HepG2 (cell line): ENCODE results near the gene MCRIP2. TPM values are rescaled to one million over a fixed set of nuclear protein-coding genes. Genes with fewer than 3 reads are reported as not detected.
A peak's percentile ranks its signal among the peaks of the same experiment; 100 is the strongest.

Experiments
- BRD4 ChIP-seq: sonication (generic); formaldehyde crosslinking; IDR thresholded peaks from 2 replicates; pipeline ENCODE4 v1.4.0; 2020; ENCODE audit warnings: missing genetic modification reagents
- CREBL2 ChIP-seq: sonication (generic); formaldehyde crosslinking; IDR thresholded peaks from 2 replicates; pipeline ENCODE4 v1.8.1; 2023; ENCODE audit warnings: missing genetic modification reagents, mild to moderate bottlenecking, borderline replicate concordance
- DNMT1 ChIP-seq: sonication (generic); formaldehyde crosslinking; IDR thresholded peaks from 2 replicates; pipeline ENCODE4 v1.5.1; 2020; ENCODE audit warnings: mild to moderate bottlenecking, missing genetic modification reagents
- EEA1 ChIP-seq: sonication (generic); formaldehyde crosslinking; IDR thresholded peaks from 2 replicates; pipeline ENCODE4 v1.5.1; 2020; ENCODE audit warnings: mild to moderate bottlenecking, missing genetic modification reagents, borderline replicate concordance
- ERF ChIP-seq: IDR thresholded peaks from 2 replicates; pipeline ENCODE4 v1.6.1; 2018; ENCODE audit warnings: missing biosample characterization, missing genetic modification reagents
- FOXM1 ChIP-seq: sonication (generic); formaldehyde crosslinking; IDR thresholded peaks from 2 replicates; pipeline ENCODE4 v1.5.0; 2020; ENCODE audit warnings: missing genetic modification reagents
- GATA4 ChIP-seq: sonication (generic); IDR thresholded peaks from 2 replicates; pipeline ENCODE4 v1.6.1; 2016; ENCODE audit warnings: antibody characterized with exemption, low read depth, borderline replicate concordance
- HMGA1 ChIP-seq: sonication (generic); formaldehyde crosslinking; conservative IDR thresholded peaks from 2 replicates; pipeline ENCODE4 v1.4.0; 2020; ENCODE audit warnings: missing genetic modification reagents
- IKZF1 ChIP-seq: fragments of 450-650 bp; IDR thresholded peaks from 2 replicates; pipeline ENCODE4 v1.7.1; 2016
- JUND ChIP-seq: sonication (generic); formaldehyde crosslinking; IDR thresholded peaks from 2 replicates; pipeline ENCODE4 v1.8.0; 2022; ENCODE audit warnings: mild to moderate bottlenecking, missing genetic modification reagents
- MYNN ChIP-seq: sonication (generic); formaldehyde crosslinking; IDR thresholded peaks from 2 replicates; pipeline ENCODE4 v1.4.0; 2020; ENCODE audit warnings: mild to moderate bottlenecking, low read depth, missing genetic modification reagents
- NFYB ChIP-seq: sonication (generic); formaldehyde crosslinking; IDR thresholded peaks from 2 replicates; pipeline ENCODE4 v1.4.0; 2020; ENCODE audit warnings: missing genetic modification reagents
- PATZ1 ChIP-seq: sonication (generic); formaldehyde crosslinking; IDR thresholded peaks from 2 replicates; pipeline ENCODE4 v1.4.0; 2020; ENCODE audit warnings: missing genetic modification reagents
- PRDM15 ChIP-seq: sonication (generic); formaldehyde crosslinking; IDR thresholded peaks from 2 replicates; pipeline ENCODE4 v1.4.0; 2020; ENCODE audit warnings: missing genetic modification reagents
- SIN3B ChIP-seq: fragments of 150-350 bp; IDR thresholded peaks from 2 replicates; pipeline ENCODE4 v1.6.1; 2014; ENCODE audit warnings: low read length
- ZBTB21 ChIP-seq: sonication (generic); formaldehyde crosslinking; IDR thresholded peaks from 2 replicates; pipeline ENCODE4 v1.4.0; 2020; ENCODE audit warnings: missing genetic modification reagents
- ZFP36 ChIP-seq: fragments of 150-350 bp; IDR thresholded peaks from 2 replicates; pipeline ENCODE4 v1.6.1; 2018; ENCODE audit warnings: borderline replicate concordance, low read length, low read depth; ENCODE audit not compliant: partially characterized antibody
- ZKSCAN5 ChIP-seq: sonication (generic); formaldehyde crosslinking; IDR thresholded peaks from 2 replicates; pipeline ENCODE4 v1.5.1; 2020; ENCODE audit warnings: mild to moderate bottlenecking, missing genetic modification reagents
- ZNF124 ChIP-seq: sonication (generic); formaldehyde crosslinking; IDR thresholded peaks from 2 replicates; pipeline ENCODE4 v1.4.0; 2020; ENCODE audit warnings: missing genetic modification reagents
- ZNF335 ChIP-seq: sonication (generic); formaldehyde crosslinking; IDR thresholded peaks from 2 replicates; pipeline ENCODE4 v1.4.0; 2020; ENCODE audit warnings: missing genetic modification reagents
- ZNF33B ChIP-seq: sonication (generic); formaldehyde crosslinking; IDR thresholded peaks from 2 replicates; pipeline ENCODE4 v1.5.1; 2020; ENCODE audit warnings: mild to moderate bottlenecking, missing genetic modification reagents
- ZNF556 ChIP-seq: sonication (generic); formaldehyde crosslinking; IDR thresholded peaks from 2 replicates; pipeline ENCODE4 v1.4.0; 2020; ENCODE audit warnings: mild to moderate bottlenecking, missing genetic modification reagents, borderline replicate concordance
- ZNF597 ChIP-seq: sonication (generic); formaldehyde crosslinking; IDR thresholded peaks from 2 replicates; pipeline ENCODE4 v1.5.0; 2020; ENCODE audit warnings: missing genetic modification reagents
- ZNF777 ChIP-seq: sonication (generic); formaldehyde crosslinking; IDR thresholded peaks from 2 replicates; pipeline ENCODE4 v1.4.0; 2020; ENCODE audit warnings: missing genetic modification reagents
- ZNF780A ChIP-seq: sonication (generic); formaldehyde crosslinking; IDR thresholded peaks from 2 replicates; pipeline ENCODE4 v1.8.0; 2022; ENCODE audit warnings: mild to moderate bottlenecking, missing genetic modification reagents, moderate library complexity
- polyA plus RNA-seq, 8 experiments: library from polyadenylated mRNA; depleted of rRNA in 3 of 8; stranded (reverse) in 7 of 8; unstranded in 1 of 8; fragments of >200 nt; fragmentation: Illumina TruSeq in 4 of 8; extraction: Trizol in 4 of 8; gene quantifications; 2 replicates each; pipeline versions ENCODE4 v1.2.1 to v1.2.3, GENCODE V29; 2011 to 2016; ENCODE audit warnings: low read depth in 4 of 8, missing spikeins in 1 of 8, mixed read lengths in 1 of 8; ENCODE audit not compliant: insufficient read depth in 1 of 8
- total RNA-seq, 5 experiments: library from RNA; depleted of rRNA; stranded (reverse); fragments of >200 nt; fragmentation: Illumina TruSeq; extraction: Trizol; gene quantifications; 2 replicates each; pipeline ENCODE4 v1.2.3, GENCODE V29; 2016; ENCODE audit warnings: low read depth in 1 of 5

The MCRIP2 gene
- total and polyA plus RNA-seq, 2 of the 13 experiments (the other 11 are each of a cell fraction or from before 2014, with no cell fraction given), result 39.6 to 76.7 TPM

- TF ChIP-seq ZBTB21 (CRISPR knock-in tag), result no peak
- no peak for TF ChIP-seq HMGA1 (CRISPR knock-in tag)
- no peak for TF ChIP-seq CREBL2 (CRISPR knock-in tag)
- TF ChIP-seq JUND, result no peak
- TF ChIP-seq ZNF33B, result no peak
- TF ChIP-seq SIN3B, result no peak
- TF ChIP-seq FOXM1, result no peak
- TF ChIP-seq ZNF556, result no peak
- TF ChIP-seq ZNF124 (CRISPR knock-in tag), result no peak
- TF ChIP-seq PRDM15, result no peak
- no peak for TF ChIP-seq IKZF1
- no peak for TF ChIP-seq ZFP36
- no peak for TF ChIP-seq MYNN (CRISPR knock-in tag)
- no peak for TF ChIP-seq ZNF777 (CRISPR knock-in tag)
- 0 out of 2 replicates have a peak, but pooled peaks have one; percentile 44 for TF ChIP-seq DNMT1 (CRISPR knock-in tag)
- no peak for TF ChIP-seq GATA4
- no peak for TF ChIP-seq ZNF597 (CRISPR knock-in tag)
- TF ChIP-seq NFYB (CRISPR knock-in tag), result no peak
- TF ChIP-seq ZNF780A (CRISPR knock-in tag), result no peak
- TF ChIP-seq PATZ1, result peak; percentile 85
- TF ChIP-seq ERF (CRISPR knock-in tag), result 0 out of 2 replicates have a peak, but pooled peaks have one; percentile 39
- TF ChIP-seq EEA1 (CRISPR knock-in tag), result no peak
- TF ChIP-seq ZNF335, result no peak
- TF ChIP-seq ZKSCAN5 (CRISPR knock-in tag), result 0 out of 2 replicates have a peak, but pooled peaks have one; percentile 69
- no peak for TF ChIP-seq BRD4
Measured at GRCh38 chr16:645852-646678, 4.4 kb downstream of the MCRIP2 start (continued).
